ENCODE data around the gene MMP28.

GRCh38 chr17:35773129-35773528, 22.3 kb downstream of the MMP28 start:
- TF ChIP-seq, protein P1, sequence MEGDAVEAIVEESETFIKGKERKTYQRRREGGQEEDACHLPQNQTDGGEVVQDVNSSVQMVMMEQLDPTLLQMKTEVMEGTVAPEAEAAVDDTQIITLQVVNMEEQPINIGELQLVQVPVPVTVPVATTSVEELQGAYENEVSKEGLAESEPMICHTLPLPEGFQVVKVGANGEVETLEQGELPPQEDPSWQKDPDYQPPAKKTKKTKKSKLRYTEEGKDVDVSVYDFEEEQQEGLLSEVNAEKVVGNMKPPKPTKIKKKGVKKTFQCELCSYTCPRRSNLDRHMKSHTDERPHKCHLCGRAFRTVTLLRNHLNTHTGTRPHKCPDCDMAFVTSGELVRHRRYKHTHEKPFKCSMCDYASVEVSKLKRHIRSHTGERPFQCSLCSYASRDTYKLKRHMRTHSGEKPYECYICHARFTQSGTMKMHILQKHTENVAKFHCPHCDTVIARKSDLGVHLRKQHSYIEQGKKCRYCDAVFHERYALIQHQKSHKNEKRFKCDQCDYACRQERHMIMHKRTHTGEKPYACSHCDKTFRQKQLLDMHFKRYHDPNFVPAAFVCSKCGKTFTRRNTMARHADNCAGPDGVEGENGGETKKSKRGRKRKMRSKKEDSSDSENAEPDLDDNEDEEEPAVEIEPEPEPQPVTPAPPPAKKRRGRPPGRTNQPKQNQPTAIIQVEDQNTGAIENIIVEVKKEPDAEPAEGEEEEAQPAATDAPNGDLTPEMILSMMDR (conservative IDR thresholded peaks at IDR 0.05; ENCODE audit: low read length), result no peak
- no peak for TF ChIP-seq EZH2phosphoT487 (IDR thresholded peaks at IDR 0.05; ENCODE audit: borderline replicate concordance, low read depth, low read length)
